K562 (cell line): ENCODE data around the gene EBI3. TPM values are rescaled to one million over a fixed set of nuclear protein-coding genes. Genes with fewer than 3 reads are reported as not detected.

ENCODE experiments used
- ASH1L ChIP-seq: fragments of 450-650 bp; IDR thresholded peaks from 2 replicates; pipeline ENCODE4 v1.6.1; 2018; ENCODE audit warnings: borderline replicate concordance, mild to moderate bottlenecking, low read depth; ENCODE audit not compliant: partially characterized antibody
- DACH1 ChIP-seq: fragments of 450-650 bp; IDR thresholded peaks from 2 replicates; pipeline ENCODE4 v1.6.1; 2018; ENCODE audit not compliant: partially characterized antibody
- ETS2 ChIP-seq: IDR thresholded peaks from 2 replicates; pipeline ENCODE4 v1.6.1; 2016; ENCODE audit warnings: borderline replicate concordance, missing genetic modification characterization, mild to moderate bottlenecking, moderate library complexity, missing compliant biosample characterization; ENCODE audit not compliant: poor library complexity, severe bottlenecking
- FOXM1 ChIP-seq, 2 experiments: fragments of 450-650 bp in 1 of 2; sonication (generic) in 1 of 2; formaldehyde crosslinking in 1 of 2; IDR thresholded peaks; 2 replicates each; pipeline versions ENCODE4 v1.6.1 to v1.9.0; 2017 to 2022; ENCODE audit warnings: low read depth in 2 of 2, mild to moderate bottlenecking in 2 of 2, missing genetic modification reagents in 1 of 2, moderate library complexity in 1 of 2
- HNRNPUL1 ChIP-seq: fragments of 200-400 bp; formaldehyde crosslinking; IDR thresholded peaks from 2 replicates; pipeline ENCODE4 v1.6.1; 2017; ENCODE audit warnings: low read length
- KAT2B ChIP-seq: IDR thresholded peaks from one replicate; pipeline ENCODE4 v1.6.1; 2012; ENCODE audit warnings: low read depth, mild to moderate bottlenecking, control low read depth, inconsistent platforms, low read length, moderate library complexity
- PHB ChIP-seq: fragments of 250-450 bp; sonication (Bioruptor Pico); IDR thresholded peaks from 2 replicates; pipeline ENCODE4 v1.5.0; 2021
- RBBP5 ChIP-seq: fragments of 200-600 bp; sonication (generic); IDR thresholded peaks from 2 replicates; pipeline ENCODE4 v1.6.1; 2012; ENCODE audit warnings: borderline replicate concordance, mild to moderate bottlenecking, low read length, control low read depth, inconsistent platforms; ENCODE audit not compliant: insufficient read depth, poor library complexity, severe bottlenecking
- RBM17 ChIP-seq: fragments of 200-400 bp; formaldehyde crosslinking; IDR thresholded peaks from 2 replicates; pipeline ENCODE4 v1.6.1; 2017; ENCODE audit warnings: low read depth, mild to moderate bottlenecking, low read length, borderline replicate concordance
- ZNF584 ChIP-seq: fragments of 200-800 bp; sonication (Bioruptor generic); IDR thresholded peaks from 2 replicates; pipeline ENCODE4 v1.6.1; 2016; ENCODE audit warnings: low read depth, mild to moderate bottlenecking, missing genetic modification characterization, missing compliant biosample characterization
- ZNF589 ChIP-seq: fragments of 200-800 bp; sonication (Bioruptor generic); IDR thresholded peaks from 2 replicates; pipeline ENCODE4 v1.6.1; 2016; ENCODE audit warnings: low read depth, missing genetic modification characterization, missing compliant biosample characterization
- ZNF766 ChIP-seq: fragments of 200-800 bp; sonication (Bioruptor generic); conservative IDR thresholded peaks from 2 replicates; pipeline ENCODE4 v1.6.1; 2016; ENCODE audit warnings: missing genetic modification characterization, missing compliant biosample characterization
- polyA plus RNA-seq, 8 experiments: library from polyadenylated mRNA; depleted of rRNA in 4 of 8; stranded (reverse) in 5 of 8; unstranded in 3 of 8; fragments of >200 nt; fragmentation: Nextera tagmentation in 2 of 8; fragmentation: Illumina TruSeq in 1 of 8; extraction: Ambion mirVana in 2 of 8; extraction: Trizol in 1 of 8; gene quantifications; 2 replicates each; pipeline versions ENCODE4 v1.2.1 to v1.2.3, GENCODE V29; 2011 to 2014; ENCODE audit warnings: inconsistent platforms in 1 of 8, missing spikeins in 1 of 8
- total RNA-seq, 7 experiments: library from RNA; depleted of rRNA in 6 of 7; stranded (reverse); fragments of >200 nt in 6 of 7; fragmentation: Illumina TruSeq in 2 of 7; extraction: Trizol in 2 of 7; gene quantifications; 2 replicates each; pipeline versions ENCODE4 v1.2.1 to v1.2.3, GENCODE V29; 2011 to 2021; ENCODE audit warnings: low replicate concordance in 1 of 7
- TF ChIP-seq, protein P1 (sequence below): IDR thresholded peaks from 2 replicates; pipeline ENCODE4 v1.6.1; 2012; ENCODE audit warnings: low read depth, low read length, improper control_type of control experiment, borderline replicate concordance
- TF ChIP-seq, protein P2 (sequence below): fragments of 250-450 bp; sonication (Bioruptor Pico); IDR thresholded peaks from 2 replicates; pipeline ENCODE4 v1.5.0; 2022; ENCODE audit warnings: mild to moderate bottlenecking
- TF ChIP-seq, protein P3 (sequence below), 3 experiments: fragments of 200-800 bp in 1 of 3; sonication (Bioruptor generic) in 1 of 3; sonication (generic) in 1 of 3; formaldehyde crosslinking in 1 of 3; IDR thresholded peaks; 2 replicates each; pipeline versions ENCODE4 v1.6.1 to v1.8.0; 2016 to 2022; ENCODE audit warnings: mild to moderate bottlenecking in 2 of 3, missing compliant biosample characterization in 2 of 3, missing genetic modification characterization in 2 of 3, missing genetic modification reagents in 1 of 3
- TF ChIP-seq, protein P4 (sequence below): sonication (generic); formaldehyde crosslinking; IDR thresholded peaks from 2 replicates; pipeline ENCODE4 v1.8.0; 2022; ENCODE audit warnings: mild to moderate bottlenecking, low read depth, missing genetic modification reagents
- TF ChIP-seq, protein P5 (sequence below): sonication (generic); formaldehyde crosslinking; IDR thresholded peaks from 2 replicates; pipeline ENCODE4 v1.8.0; 2022; ENCODE audit warnings: mild to moderate bottlenecking, missing genetic modification reagents, borderline replicate concordance

The EBI3 gene
- total and polyA plus RNA-seq, 9 of the 15 experiments (the other 6 are each of a cell fraction or from before 2014, with no cell fraction given) = 0.08 to 0.35 (median 0.22) TPM; not detected in 6

DNA sequence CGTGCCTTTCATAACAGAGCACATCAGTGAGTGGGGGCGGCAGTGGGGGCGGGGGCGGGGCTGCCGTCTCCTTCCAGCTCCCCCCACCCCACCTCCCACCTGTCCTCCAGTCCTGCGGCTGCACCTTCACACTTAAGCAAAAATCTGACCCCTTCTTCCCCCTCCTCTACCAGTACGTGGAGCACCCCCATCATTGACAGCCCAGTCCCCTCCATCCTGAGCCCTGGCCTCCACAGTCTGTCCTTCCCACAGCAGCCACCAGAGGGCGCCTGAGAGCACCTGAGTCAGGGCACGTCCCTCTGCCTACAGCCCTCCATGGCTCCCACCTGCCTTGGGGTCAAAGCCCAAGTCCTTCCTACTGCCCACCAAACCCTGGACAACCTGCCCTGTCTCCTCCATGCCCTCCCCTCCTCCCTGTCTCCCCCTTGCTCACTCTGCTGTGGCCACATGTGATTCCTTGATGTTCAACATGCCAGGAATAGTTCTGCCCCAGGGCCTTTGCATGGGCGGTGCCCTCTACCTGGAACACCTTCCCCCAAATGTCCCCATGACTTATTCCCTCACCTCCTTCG lies 4.0 kb downstream of the EBI3 start (continued):
- TF ChIP-seq, protein P1, sequence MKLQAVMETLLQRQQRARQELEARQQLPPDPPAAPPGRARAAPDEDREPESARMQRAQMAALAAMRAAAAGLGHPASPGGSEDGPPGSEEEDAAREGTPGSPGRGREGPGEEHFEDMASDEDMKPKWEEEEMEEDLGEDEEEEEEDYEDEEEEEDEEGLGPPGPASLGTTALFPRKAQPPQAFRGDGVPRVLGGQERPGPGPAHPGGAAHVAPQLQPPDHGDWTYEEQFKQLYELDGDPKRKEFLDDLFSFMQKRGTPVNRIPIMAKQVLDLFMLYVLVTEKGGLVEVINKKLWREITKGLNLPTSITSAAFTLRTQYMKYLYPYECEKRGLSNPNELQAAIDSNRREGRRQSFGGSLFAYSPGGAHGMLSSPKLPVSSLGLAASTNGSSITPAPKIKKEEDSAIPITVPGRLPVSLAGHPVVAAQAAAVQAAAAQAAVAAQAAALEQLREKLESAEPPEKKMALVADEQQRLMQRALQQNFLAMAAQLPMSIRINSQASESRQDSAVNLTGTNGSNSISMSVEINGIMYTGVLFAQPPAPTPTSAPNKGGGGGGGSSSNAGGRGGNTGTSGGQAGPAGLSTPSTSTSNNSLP = no peak
- TF ChIP-seq RBM17 (no peak), KAT2B (no peak), ETS2 (tag) (no peak), DACH1 (no peak), ASH1L (no peak), PHB (CRISPR knock-in tag) (no peak), ZNF589 (CRISPR knock-in tag) (no peak), FOXM1 (IDR thresholded peaks at IDR 0.05; ENCODE audit: low read depth) (peak; percentile 19; the same call in 1 of the 2 replicates), FOXM1 (CRISPR knock-in tag; IDR thresholded peaks at IDR 0.05; ENCODE audit: low read depth) (no peak), ZNF766 (no peak), ZNF584 (no peak), HNRNPUL1 (no peak), RBBP5 (no peak)
- TF ChIP-seq, protein P2, sequence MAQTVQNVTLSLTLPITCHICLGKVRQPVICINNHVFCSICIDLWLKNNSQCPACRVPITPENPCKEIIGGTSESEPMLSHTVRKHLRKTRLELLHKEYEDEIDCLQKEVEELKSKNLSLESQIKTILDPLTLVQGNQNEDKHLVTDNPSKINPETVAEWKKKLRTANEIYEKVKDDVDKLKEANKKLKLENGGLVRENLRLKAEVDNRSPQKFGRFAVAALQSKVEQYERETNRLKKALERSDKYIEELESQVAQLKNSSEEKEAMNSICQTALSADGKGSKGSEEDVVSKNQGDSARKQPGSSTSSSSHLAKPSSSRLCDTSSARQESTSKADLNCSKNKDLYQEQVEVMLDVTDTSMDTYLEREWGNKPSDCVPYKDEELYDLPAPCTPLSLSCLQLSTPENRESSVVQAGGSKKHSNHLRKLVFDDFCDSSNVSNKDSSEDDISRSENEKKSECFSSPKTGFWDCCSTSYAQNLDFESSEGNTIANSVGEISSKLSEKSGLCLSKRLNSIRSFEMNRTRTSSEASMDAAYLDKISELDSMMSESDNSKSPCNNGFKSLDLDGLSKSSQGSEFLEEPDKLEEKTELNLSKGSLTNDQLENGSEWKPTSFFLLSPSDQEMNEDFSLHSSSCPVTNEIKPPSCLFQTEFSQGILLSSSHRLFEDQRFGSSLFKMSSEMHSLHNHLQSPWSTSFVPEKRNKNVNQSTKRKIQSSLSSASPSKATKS (CRISPR knock-in tag) = no peak
- TF ChIP-seq, protein P3, sequence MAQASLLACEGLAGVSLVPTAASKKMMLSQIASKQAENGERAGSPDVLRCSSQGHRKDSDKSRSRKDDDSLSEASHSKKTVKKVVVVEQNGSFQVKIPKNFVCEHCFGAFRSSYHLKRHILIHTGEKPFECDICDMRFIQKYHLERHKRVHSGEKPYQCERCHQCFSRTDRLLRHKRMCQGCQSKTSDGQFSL (CRISPR knock-in tag; IDR thresholded peaks at IDR 0.05) = 0 out of 2 replicates have a peak, but pooled peaks have one; percentile 66
- TF ChIP-seq, protein P3 (tag; IDR thresholded peaks at IDR 0.05) = no peak
- TF ChIP-seq, protein P4, sequence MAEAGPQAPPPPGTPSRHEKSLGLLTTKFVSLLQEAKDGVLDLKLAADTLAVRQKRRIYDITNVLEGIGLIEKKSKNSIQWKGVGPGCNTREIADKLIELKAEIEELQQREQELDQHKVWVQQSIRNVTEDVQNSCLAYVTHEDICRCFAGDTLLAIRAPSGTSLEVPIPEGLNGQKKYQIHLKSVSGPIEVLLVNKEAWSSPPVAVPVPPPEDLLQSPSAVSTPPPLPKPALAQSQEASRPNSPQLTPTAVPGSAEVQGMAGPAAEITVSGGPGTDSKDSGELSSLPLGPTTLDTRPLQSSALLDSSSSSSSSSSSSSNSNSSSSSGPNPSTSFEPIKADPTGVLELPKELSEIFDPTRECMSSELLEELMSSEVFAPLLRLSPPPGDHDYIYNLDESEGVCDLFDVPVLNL (CRISPR knock-in tag) = no peak
- TF ChIP-seq, protein P5, sequence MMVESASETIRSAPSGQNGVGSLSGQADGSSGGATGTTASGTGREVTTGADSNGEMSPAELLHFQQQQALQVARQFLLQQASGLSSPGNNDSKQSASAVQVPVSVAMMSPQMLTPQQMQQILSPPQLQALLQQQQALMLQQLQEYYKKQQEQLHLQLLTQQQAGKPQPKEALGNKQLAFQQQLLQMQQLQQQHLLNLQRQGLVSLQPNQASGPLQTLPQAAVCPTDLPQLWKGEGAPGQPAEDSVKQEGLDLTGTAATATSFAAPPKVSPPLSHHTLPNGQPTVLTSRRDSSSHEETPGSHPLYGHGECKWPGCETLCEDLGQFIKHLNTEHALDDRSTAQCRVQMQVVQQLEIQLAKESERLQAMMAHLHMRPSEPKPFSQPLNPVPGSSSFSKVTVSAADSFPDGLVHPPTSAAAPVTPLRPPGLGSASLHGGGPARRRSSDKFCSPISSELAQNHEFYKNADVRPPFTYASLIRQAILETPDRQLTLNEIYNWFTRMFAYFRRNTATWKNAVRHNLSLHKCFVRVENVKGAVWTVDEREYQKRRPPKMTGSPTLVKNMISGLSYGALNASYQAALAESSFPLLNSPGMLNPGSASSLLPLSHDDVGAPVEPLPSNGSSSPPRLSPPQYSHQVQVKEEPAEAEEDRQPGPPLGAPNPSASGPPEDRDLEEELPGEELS (CRISPR knock-in tag) = no peak
